Cortex of kidney (tissue), 1 donor: ENCODE results near the gene UBE4B.
"Not testable (repeated sequence)": the region's sequence is repeated elsewhere in the genome, so short reads cannot be mapped to it uniquely, and the experiment has no call there.

Experiments
- DNase-seq: peaks from one replicate; lab custom pipeline; 2025; lab: John Stamatoyannopoulos, UW

UBE4B gene

GRCh38 chr1:10073371-10073770 lies 40.6 kb downstream of the UBE4B start:
- not testable (repeated sequence) for DNase-seq

GRCh38 chr1:10074059-10074851 lies 41.5 kb downstream of the UBE4B start:
- DNase-seq: no peak

GRCh38 chr1:10074852-10075730 lies 42.3 kb downstream of the UBE4B start:
- DNase-seq: no peak

DNA sequence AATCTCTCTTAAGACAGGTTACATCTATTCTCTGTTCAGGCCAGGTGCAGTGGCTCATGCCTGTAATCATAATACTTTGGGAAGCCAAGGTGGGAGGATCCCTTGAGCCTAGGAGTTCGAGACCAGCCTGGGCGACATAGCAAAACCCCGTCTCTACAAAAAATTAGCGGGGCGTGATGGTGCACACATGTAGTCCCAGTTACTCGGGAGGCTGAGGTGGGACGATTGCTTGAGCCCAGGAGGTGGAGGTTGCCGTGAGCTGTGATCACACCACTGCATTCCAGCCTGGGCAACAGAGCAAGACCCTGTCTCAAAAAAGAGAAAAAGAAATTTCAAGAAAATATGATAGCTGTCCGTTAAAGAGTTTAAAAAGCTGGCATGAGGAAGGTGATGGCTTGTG lies 43.0 kb downstream of the UBE4B start:
- DNase-seq: no peak

- no peak for DNase-seq
Measured at GRCh38 chr1:10078494-10078893, 45.7 kb downstream of the UBE4B start.

GRCh38 chr1:10080523-10080922 lies 47.8 kb downstream of the UBE4B start:
- DNase-seq: no peak

DNA sequence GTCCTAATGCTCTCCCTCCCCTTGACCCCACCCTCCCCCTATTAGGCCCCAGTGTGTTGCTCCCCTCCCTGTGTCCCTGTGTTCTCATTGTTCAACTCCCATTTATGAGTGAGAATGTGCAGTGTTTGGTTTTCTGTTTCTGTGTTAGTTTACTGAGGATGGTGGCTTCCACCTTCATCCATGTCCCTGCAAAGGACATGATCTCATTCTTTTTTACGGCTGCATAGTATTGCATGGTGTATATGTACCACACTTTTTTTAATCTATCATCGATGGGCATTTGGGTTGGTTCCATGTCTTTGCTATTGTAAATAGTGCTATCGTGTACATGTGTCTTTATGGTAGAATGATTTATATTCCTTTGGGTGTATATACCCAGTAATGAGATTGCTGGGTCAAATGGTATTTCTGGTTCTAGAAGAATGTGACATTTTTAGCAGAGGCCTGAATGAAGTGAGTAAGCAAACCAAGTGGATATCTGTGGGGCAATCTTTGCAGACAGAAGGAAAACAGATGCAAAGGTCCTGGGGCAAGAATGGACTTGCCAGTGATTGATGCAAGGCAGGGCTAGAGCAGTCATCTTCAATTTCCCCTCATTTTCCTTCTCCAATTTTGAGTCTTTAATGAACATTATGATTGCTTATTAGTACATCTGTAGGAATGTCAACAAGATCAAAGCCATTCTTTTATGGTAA lies 50.2 kb downstream of the UBE4B start:
- DNase-seq: no peak

GRCh38 chr1:10084045-10084444 lies 51.3 kb downstream of the UBE4B start:
- DNase-seq: no peak

- DNase-seq: no peak
Measured at GRCh38 chr1:10085076-10085475, 52.3 kb downstream of the UBE4B start.

GRCh38 chr1:10087210-10087609 lies 54.5 kb downstream of the UBE4B start:
- no peak for DNase-seq

- no peak for DNase-seq
Measured at GRCh38 chr1:10101929-10102328, 69.2 kb downstream of the UBE4B start.

- no peak for DNase-seq
Measured at GRCh38 chr1:10103193-10103592, 70.4 kb downstream of the UBE4B start.

DNA sequence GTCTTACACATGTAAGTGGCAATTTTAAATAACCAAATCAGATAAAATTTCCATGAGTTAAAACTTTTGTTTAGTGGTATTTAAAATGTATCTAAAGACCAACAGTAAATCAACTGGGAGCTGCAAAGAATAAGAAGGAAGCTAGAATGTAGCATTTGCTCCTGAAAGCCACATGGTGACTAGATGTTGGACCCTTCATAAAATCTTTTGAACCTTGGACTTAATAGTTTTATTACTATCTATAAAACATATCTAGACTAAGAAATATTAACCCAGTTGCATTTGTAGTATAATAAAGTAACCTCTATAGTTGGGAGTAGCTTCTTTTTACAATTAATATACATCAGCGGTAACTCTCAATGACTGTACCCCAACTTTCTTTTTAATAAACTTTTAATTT lies 72.1 kb downstream of the UBE4B start:
- DNase-seq: no peak

GRCh38 chr1:10105484-10105883 lies 72.7 kb downstream of the UBE4B start:
- DNase-seq: no peak

- DNase-seq: no peak
Measured at GRCh38 chr1:10106241-10106640, 73.5 kb downstream of the UBE4B start.

DNA sequence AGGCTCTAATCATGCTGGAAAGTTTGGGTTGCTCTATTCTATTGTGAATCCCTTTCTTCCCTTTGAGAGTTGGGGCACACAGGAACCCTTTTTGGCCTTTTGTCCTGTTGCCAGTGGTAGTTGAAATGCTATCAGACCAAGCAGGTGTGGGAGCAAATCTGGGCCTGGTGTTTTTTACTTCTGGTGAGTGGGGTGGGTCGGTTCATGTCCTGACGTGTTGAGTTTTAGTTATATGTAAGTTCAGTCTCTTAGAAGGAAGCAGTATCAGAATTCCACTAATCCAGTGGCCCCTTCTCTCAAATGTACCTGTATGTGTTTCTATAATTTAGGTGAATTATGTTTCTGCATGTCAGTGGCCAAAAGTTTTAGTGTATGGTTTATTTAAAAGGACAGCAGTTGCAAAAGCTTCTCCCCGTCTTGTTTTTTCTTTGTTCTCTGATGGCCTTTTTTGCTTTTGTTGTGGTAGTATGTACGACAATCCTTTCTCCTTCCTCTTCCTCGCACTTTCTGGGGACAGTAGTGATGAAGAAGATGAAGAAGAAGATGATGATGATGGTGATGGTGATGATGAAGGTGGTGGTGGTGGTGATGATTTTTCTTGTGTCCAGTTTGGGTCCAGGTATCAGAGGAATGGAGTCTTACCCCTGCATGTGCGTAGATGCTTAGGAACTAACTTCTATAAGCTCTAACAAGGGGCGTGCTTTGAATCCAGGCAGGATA lies 74.2 kb downstream of the UBE4B start:
- no peak for DNase-seq

DNA sequence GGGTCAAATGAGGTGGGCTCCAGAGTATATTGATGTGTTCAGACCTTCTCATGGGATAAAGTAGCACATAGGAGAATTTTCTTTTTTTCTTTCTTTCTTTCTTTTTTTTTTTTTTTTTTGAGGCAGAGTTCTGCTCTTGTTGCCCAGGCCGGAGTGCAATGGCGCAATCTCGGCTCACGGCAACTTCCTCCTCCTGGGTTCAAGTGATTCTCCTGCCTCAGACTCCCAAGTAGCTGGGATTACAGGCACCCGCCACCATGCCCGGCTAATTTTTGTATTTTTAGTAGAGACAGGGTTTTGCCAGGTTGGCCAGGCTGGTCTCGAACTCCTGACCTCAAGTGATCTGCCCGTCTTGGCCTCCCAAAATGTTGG lies 74.7 kb downstream of the UBE4B start:
- DNase-seq: not testable (repeated sequence)

GRCh38 chr1:10108134-10108663 lies 75.4 kb downstream of the UBE4B start:
- DNase-seq: no peak

- no peak for DNase-seq
Measured at GRCh38 chr1:10108948-10109708, 76.4 kb downstream of the UBE4B start.

DNA sequence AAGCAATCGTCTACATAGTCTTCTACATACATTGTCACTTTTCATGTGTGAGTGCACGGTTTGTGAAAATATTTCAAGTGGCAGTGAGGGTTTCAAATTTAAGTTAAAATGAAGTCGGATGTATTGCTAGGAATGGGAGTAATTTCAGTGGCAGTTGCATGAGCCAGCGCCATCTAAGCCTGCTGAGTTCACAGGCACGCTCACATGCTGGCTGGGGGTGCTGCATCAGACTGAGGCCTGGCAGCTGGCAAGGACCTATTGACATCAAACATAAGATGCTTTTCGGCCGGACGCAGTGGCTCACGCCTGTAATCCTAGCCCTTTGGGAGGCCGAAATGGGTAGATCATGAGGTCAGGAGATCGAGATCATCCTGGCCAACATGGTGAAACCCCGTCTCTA lies 80.7 kb downstream of the UBE4B start:
- DNase-seq: no peak

DNA sequence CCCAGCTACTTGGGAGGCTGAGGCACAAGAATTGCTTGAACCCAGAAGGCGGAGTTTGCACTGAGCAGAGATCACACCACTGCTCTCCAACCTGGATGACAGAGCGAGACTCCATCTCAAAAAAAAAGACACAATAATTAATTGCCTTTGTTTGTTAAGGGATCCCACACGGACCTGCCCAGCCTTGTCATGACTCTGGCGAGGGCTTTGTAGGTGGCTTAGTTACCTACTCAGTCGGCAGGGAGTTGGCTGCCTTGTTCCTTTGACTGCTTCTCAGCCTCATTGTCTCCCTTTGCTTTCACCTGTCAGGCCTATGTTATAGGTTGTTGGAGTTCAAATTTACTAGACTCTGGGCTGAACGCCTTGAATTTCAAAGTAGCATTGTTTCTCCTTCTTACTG lies 82.0 kb downstream of the UBE4B start:
- DNase-seq: no peak
